H1 (cell line): ENCODE data around the gene OTUD5.
"Not testable (repeated sequence)": the region's sequence is repeated elsewhere in the genome, so short reads cannot be mapped to it uniquely, and the experiment has no call there.

Source experiments
- ASH2L ChIP-seq: fragments of 200-600, 300-600 bp; sonication (generic); IDR thresholded peaks from one replicate; pipeline ENCODE4 v1.7.1; 2017; ENCODE audit warnings: low read length
- CTCF ChIP-seq, 3 experiments: IDR thresholded peaks; 1 replicate in 2 of 3; 2 replicates in 1 of 3; pipeline versions ENCODE4 v1.5.1 to v1.6.1; 2011; ENCODE audit warnings: low read length in 3 of 3, mild to moderate bottlenecking in 3 of 3, inconsistent platforms in 2 of 3, low read depth in 1 of 3, moderate library complexity in 1 of 3; ENCODE audit not compliant: insufficient read depth in 1 of 3; ENCODE audit errors: control extremely low read depth in 1 of 3
- EP300 ChIP-seq, 2 experiments: IDR thresholded peaks; 1 replicate in 1 of 2; 2 replicates in 1 of 2; pipeline ENCODE4 v1.6.1; 2011 to 2012; ENCODE audit warnings: low read depth in 2 of 2, low read length in 2 of 2, mild to moderate bottlenecking in 2 of 2, borderline replicate concordance in 1 of 2, inconsistent platforms in 1 of 2, moderate library complexity in 1 of 2
- POLR2A ChIP-seq, 2 experiments: IDR thresholded peaks; 1 replicate in 1 of 2; 2 replicates in 1 of 2; pipeline ENCODE4 v1.6.1; 2011; ENCODE audit warnings: low read depth in 2 of 2, low read length in 2 of 2, mild to moderate bottlenecking in 2 of 2; ENCODE audit errors: control extremely low read depth in 1 of 2
- POLR2AphosphoS5 ChIP-seq: IDR thresholded peaks from 2 replicates; pipeline ENCODE4 v1.6.1; 2011; ENCODE audit warnings: low read depth, low read length
- SIX5 ChIP-seq: IDR thresholded peaks from 2 replicates; pipeline ENCODE4 v1.6.1; 2011; ENCODE audit warnings: mild to moderate bottlenecking, low read depth, low read length
- SP1 ChIP-seq: IDR thresholded peaks from 2 replicates; pipeline ENCODE4 v1.6.1; 2011; ENCODE audit warnings: low read depth, low read length
- TEAD4 ChIP-seq: IDR thresholded peaks from 2 replicates; pipeline ENCODE4 v1.6.1; 2012; ENCODE audit warnings: low read depth, low read length, inconsistent platforms, mixed read lengths
- ZNF274 ChIP-seq: IDR thresholded peaks from 2 replicates; pipeline ENCODE4 v1.7.0; 2012; ENCODE audit warnings: low read length, borderline replicate concordance; ENCODE audit errors: extremely low read depth

GRCh38 chrX:48980341-48980740 lies 22.9 kb upstream of the OTUD5 start:
- TF ChIP-seq CTCF (IDR thresholded peaks at IDR 0.05; ENCODE audit: control extremely low read depth in 1 of 3, insufficient read depth in 1 of 3, low read depth in 1 of 3, low read length in 3 of 3); ZNF274; POLR2AphosphoS5; SP1; SIX5; POLR2A (IDR thresholded peaks at IDR 0.05; ENCODE audit: control extremely low read depth in 1 of 2, low read depth in 2 of 2, low read length in 2 of 2); ASH2L; TEAD4; EP300 (IDR thresholded peaks at IDR 0.05; ENCODE audit: borderline replicate concordance in 1 of 2, low read depth in 2 of 2, low read length in 2 of 2): not testable (repeated sequence)
